Gastrocnemius medialis (tissue), 4 donors: Measurements from ENCODE around the gene SH2D4B.

ENCODE experiments used
- POLR2A ChIP-seq, 2 donors: fragments of 450-650 bp; IDR thresholded peaks; one replicate each; pipeline ENCODE4 v1.6.1; 2017; ENCODE audit warnings: antibody characterized with exemption in 2 of 2, mild to moderate bottlenecking in 2 of 2, moderate library complexity in 2 of 2
- TF ChIP-seq, protein P1 (sequence below), 5 experiments: fragments of 450-650 bp in 3 of 5; fragments of 200-600 bp in 2 of 5; sonication (generic) in 2 of 5; IDR thresholded peaks in 4 of 5; conservative IDR thresholded peaks in 1 of 5; 1 replicate in 4 of 5; 2 replicates in 1 of 5; pipeline ENCODE4 v1.5.1; 2016 to 2019; ENCODE audit warnings: antibody characterized with exemption in 5 of 5, mild to moderate bottlenecking in 3 of 5, moderate library complexity in 3 of 5

DNA sequence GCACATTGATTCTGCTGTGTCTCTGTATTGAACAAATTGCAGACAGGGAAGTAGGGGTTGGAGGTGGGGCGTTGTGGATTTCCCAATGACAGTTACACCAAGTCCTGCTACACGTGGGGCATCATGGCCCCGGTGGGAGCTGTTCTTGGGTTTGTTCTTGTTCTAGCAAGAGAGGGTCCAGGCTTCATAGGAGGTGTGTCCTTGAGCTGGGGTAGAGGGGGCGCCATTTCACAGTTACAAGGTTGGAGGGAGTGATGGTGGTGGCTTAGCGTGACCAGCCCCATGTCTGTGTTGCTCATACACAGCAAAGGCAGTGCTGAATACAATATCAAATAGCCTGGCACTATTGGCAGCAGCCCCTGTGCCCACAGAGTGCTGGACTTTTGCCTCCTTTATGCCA is 15.7 kb downstream of the SH2D4B start:
- TF ChIP-seq, protein P1, sequence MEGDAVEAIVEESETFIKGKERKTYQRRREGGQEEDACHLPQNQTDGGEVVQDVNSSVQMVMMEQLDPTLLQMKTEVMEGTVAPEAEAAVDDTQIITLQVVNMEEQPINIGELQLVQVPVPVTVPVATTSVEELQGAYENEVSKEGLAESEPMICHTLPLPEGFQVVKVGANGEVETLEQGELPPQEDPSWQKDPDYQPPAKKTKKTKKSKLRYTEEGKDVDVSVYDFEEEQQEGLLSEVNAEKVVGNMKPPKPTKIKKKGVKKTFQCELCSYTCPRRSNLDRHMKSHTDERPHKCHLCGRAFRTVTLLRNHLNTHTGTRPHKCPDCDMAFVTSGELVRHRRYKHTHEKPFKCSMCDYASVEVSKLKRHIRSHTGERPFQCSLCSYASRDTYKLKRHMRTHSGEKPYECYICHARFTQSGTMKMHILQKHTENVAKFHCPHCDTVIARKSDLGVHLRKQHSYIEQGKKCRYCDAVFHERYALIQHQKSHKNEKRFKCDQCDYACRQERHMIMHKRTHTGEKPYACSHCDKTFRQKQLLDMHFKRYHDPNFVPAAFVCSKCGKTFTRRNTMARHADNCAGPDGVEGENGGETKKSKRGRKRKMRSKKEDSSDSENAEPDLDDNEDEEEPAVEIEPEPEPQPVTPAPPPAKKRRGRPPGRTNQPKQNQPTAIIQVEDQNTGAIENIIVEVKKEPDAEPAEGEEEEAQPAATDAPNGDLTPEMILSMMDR (IDR thresholded peaks at IDR 0.05 in 4 of 5, conservative IDR thresholded peaks at IDR 0.05 in 1 of 5): no peak
- no peak for TF ChIP-seq POLR2A (IDR thresholded peaks at IDR 0.05)
